ENCODE measurements around the gene FAF1. TPM values are rescaled to one million over a fixed set of nuclear protein-coding genes. Genes with fewer than 3 reads are reported as not detected.

The FAF1 gene
- total RNA-seq, 4 donors from 2014 or later = 25.1 to 74.6 (median 37.2) TPM

DNA sequence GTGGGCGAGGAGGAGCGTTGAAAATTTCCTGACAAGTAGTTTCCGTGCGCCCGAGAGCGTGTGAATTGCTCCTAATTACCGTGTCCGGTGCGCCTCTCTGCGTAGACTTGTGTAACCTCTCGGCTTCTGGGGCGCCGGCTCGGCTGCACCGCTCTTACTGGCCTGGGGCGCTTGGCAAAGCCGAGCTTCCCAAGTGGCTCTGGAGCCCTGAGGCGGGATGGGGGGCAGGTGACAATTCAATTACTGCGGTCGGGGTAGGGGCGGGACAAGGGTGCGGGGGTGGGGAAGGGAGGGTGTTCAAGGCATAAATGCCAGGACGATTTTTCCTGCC lies 536.4 kb downstream of the FAF1 start:
- TF ChIP-seq POLR2A (IDR thresholded peaks at IDR 0.05) (no peak), POLR2AphosphoS5 (IDR thresholded peaks at IDR 0.05) (no peak), EP300 (IDR thresholded peaks at IDR 0.05; ENCODE audit: low read depth) (no peak)
- TF ChIP-seq, protein P1, sequence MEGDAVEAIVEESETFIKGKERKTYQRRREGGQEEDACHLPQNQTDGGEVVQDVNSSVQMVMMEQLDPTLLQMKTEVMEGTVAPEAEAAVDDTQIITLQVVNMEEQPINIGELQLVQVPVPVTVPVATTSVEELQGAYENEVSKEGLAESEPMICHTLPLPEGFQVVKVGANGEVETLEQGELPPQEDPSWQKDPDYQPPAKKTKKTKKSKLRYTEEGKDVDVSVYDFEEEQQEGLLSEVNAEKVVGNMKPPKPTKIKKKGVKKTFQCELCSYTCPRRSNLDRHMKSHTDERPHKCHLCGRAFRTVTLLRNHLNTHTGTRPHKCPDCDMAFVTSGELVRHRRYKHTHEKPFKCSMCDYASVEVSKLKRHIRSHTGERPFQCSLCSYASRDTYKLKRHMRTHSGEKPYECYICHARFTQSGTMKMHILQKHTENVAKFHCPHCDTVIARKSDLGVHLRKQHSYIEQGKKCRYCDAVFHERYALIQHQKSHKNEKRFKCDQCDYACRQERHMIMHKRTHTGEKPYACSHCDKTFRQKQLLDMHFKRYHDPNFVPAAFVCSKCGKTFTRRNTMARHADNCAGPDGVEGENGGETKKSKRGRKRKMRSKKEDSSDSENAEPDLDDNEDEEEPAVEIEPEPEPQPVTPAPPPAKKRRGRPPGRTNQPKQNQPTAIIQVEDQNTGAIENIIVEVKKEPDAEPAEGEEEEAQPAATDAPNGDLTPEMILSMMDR (IDR thresholded peaks at IDR 0.05) = no peak
- intact Hi-C loops (cut with DNase I; ENCODE audit: low total_unique reads) = no loop called here
- Histone ChIP-seq H3K27ac (no peak overlapping the region), H3K27me3 (peaks cover 100% of the 10 kb centered on the region), H3K9me3 (no peaks in the 10 kb centered on the region), H3K4me3 (peak overlapping the region in 3 of 4 donors; percentile 3 to 50 (median 31)), H3K36me3 (no peaks in the 10 kb centered on the region), H3K4me1 (peaks cover 17 to 74% (median 48%) of the 10 kb centered on the region in 4 donors)
- 7% methylated on average over 20 of the region's 23 CpGs; no CpG with 5 or more reads in 1 of the 2 donors for WGBS, 2 donors (ENCODE audit: low coverage in 1 of 2)
- no peak for DNase-seq
- in situ Hi-C loops (cut with MboI; ENCODE audit: low pct_ligation_motif_present in 1 of 4, low pct_unique_long_range_greater_than_20kb in 1 of 4, low sequenced_read_pairs in 3 of 4) = no loop called here

GRCh38 chr1:50422946-50423669 lies 537.0 kb downstream of the FAF1 start, which contains the start of gene DMRTA2:
Gene DMRTA2 (minus strand): TSS chr1:50423443. CDS start chr1:50421536, 1,907 bp downstream.
- H3K9me3 ChIP-seq = no peaks in the 10 kb centered on the region
- WGBS, 2 donors (ENCODE audit: low coverage in 1 of 2) = 4% methylated on average over 55 of the region's 61 CpGs; no CpG with 5 or more reads in 1 of the 2 donors
- peaks cover 100% of the 10 kb centered on the region for H3K27me3 ChIP-seq
- intact Hi-C loops (cut with DNase I; ENCODE audit: low total_unique reads) (no loop called here), in situ Hi-C loops (cut with MboI; ENCODE audit: low pct_ligation_motif_present in 1 of 4, low pct_unique_long_range_greater_than_20kb in 1 of 4, low sequenced_read_pairs in 3 of 4) (no loop called here)
- no peak within 1 kb of the TSS for H3K27ac ChIP-seq
- TF ChIP-seq, protein P1 (IDR thresholded peaks at IDR 0.05) = no peak
- TF ChIP-seq POLR2A (IDR thresholded peaks at IDR 0.05) (no peak), POLR2AphosphoS5 (IDR thresholded peaks at IDR 0.05) (no peak), EP300 (IDR thresholded peaks at IDR 0.05; ENCODE audit: low read depth) (no peak)
- H3K4me1 ChIP-seq = peaks cover 20 to 78% (median 53%) of the 10 kb centered on the region in 4 donors
- no peak for DNase-seq
- H3K36me3 ChIP-seq = no peaks in the 10 kb centered on the region
- H3K4me3 ChIP-seq = peak within 1 kb of the TSS in 3 of 4 donors; percentile 3 to 50 (median 31)

DNA sequence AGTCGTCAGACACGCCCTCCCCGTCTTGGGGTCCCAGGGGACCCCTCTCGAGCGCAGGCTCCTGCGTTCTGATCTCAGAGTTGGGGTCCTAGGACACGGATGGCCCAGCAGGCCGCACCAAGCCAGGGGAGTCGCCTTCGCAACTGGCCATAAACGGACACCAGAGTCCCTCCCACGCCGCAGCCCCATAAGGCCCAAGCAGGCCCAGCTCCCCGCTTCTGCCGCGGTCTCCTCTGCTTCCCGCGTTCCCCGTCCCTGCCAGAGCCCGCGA lies 537.5 kb downstream of the FAF1 start:
- WGBS, 2 donors (ENCODE audit: low coverage in 1 of 2) = 10% methylated on average over 21 of the region's 21 CpGs; no CpG with 5 or more reads in 1 of the 2 donors
- peaks cover 100% of the 10 kb centered on the region for H3K27me3 ChIP-seq
- H3K4me3 ChIP-seq = peak overlapping the region in 1 of 4 donors; percentile 50
- H3K27ac ChIP-seq = no peak overlapping the region
- in situ Hi-C loops (cut with MboI; ENCODE audit: low pct_ligation_motif_present in 1 of 4, low pct_unique_long_range_greater_than_20kb in 1 of 4, low sequenced_read_pairs in 3 of 4) = no loop called here
- H3K4me1 ChIP-seq = peaks cover 20 to 78% (median 48%) of the 10 kb centered on the region in 4 donors
- H3K9me3 ChIP-seq = no peaks in the 10 kb centered on the region
- TF ChIP-seq, protein P1 (IDR thresholded peaks at IDR 0.05) = no peak
- TF ChIP-seq POLR2A (IDR thresholded peaks at IDR 0.05) (no peak), POLR2AphosphoS5 (IDR thresholded peaks at IDR 0.05) (no peak), EP300 (IDR thresholded peaks at IDR 0.05; ENCODE audit: low read depth) (no peak)
- H3K36me3 ChIP-seq = no peaks in the 10 kb centered on the region
- intact Hi-C loops (cut with DNase I; ENCODE audit: low total_unique reads) = no loop called here
- no peak for DNase-seq

- TF ChIP-seq POLR2A (IDR thresholded peaks at IDR 0.05) = no peak
- no peak for TF ChIP-seq EP300 (IDR thresholded peaks at IDR 0.05; ENCODE audit: low read depth)
- TF ChIP-seq, protein P1 (IDR thresholded peaks at IDR 0.05) = no peak
- TF ChIP-seq POLR2AphosphoS5 (IDR thresholded peaks at IDR 0.05) = no peak
- Histone ChIP-seq H3K4me3 (no peak overlapping the region), H3K27me3 (peaks cover 100% of the 10 kb centered on the region), H3K27ac (no peak overlapping the region), H3K9me3 (no peaks in the 10 kb centered on the region), H3K36me3 (no peaks in the 10 kb centered on the region), H3K4me1 (peaks cover 20 to 78% (median 47%) of the 10 kb centered on the region in 4 donors)
- WGBS, 2 donors (ENCODE audit: low coverage in 1 of 2) = 29 to 32% methylated on average over 17 to 27 of the region's 27 CpGs
- intact Hi-C loops (cut with DNase I; ENCODE audit: low total_unique reads) = no loop called here
- no peak for DNase-seq
- in situ Hi-C loops (cut with MboI; ENCODE audit: low pct_ligation_motif_present in 1 of 4, low pct_unique_long_range_greater_than_20kb in 1 of 4, low sequenced_read_pairs in 3 of 4) = no loop called here
These were observed 538.0 kb downstream of the FAF1 start for GRCh38 chr1:50421768-50422674.

Data from transverse colon (tissue), 4 donors.